Camera-type eye (tissue), 1 donor: Measurements from ENCODE around the gene ZMYND15. TPM values are rescaled to one million over a fixed set of nuclear protein-coding genes. Genes with fewer than 3 reads are reported as not detected.

Source experiments
- total RNA-seq: library from RNA; depleted of rRNA; stranded (reverse); fragments of >200 nt; gene quantifications from one replicate; pipeline ENCODE4 v1.2.3, GENCODE V29; 2014

Gene ZMYND15, protein sequence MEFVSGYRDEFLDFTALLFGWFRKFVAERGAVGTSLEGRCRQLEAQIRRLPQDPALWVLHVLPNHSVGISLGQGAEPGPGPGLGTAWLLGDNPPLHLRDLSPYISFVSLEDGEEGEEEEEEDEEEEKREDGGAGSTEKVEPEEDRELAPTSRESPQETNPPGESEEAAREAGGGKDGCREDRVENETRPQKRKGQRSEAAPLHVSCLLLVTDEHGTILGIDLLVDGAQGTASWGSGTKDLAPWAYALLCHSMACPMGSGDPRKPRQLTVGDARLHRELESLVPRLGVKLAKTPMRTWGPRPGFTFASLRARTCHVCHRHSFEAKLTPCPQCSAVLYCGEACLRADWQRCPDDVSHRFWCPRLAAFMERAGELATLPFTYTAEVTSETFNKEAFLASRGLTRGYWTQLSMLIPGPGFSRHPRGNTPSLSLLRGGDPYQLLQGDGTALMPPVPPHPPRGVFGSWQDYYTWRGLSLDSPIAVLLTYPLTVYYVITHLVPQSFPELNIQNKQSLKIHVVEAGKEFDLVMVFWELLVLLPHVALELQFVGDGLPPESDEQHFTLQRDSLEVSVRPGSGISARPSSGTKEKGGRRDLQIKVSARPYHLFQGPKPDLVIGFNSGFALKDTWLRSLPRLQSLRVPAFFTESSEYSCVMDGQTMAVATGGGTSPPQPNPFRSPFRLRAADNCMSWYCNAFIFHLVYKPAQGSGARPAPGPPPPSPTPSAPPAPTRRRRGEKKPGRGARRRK
- 0.27 TPM for total RNA-seq

DNA sequence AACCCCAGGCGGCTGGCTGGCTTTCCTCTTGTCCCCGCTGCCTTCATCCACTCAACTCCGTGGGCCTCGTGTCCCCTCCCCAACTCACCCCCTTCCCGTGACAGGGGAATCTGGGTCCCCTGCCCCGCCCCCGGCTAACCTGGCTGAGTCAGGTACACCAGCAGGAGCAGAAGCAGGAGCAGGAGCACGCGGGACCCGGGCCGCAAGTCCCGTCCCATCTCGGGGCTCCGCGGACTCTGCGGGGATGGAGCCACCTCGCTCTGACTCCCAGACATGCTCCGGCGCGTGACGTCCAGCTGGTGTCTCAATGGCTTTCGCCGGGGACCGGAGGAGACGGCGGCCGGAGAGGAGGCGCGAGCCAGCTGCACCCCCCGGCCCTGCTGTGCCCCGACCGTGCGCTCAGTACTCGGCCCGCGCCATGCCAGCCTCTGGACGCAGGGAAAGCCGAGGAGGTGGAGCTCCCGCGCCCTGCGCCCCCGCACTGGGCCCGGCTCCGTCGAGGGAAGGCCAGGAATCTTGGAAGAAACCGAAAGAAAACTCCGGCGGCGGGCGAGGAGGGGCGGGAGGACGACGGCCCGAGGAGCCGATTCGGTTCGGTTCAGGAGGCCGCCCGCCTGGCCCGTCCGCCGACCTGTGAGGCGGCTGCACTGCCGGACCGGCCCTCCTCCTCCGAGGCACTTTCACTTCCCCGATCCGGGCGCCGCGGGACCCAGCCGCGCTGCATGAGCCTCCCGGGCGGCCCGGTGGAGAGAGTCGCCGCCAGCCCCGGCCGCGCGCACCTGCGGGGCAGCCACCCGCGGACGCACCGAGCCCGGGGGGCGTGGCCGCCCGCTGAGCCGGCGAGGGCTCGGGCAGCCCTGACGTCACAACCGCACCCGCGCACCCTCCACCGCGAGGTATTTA is at the start of gene ZMYND15, which contains the start of gene CXCL16:
ZMYND15 (plus strand) TSS at position 712 of the 903 bp plus-strand sequence. CDS start 716 bp downstream, outside the sequence.
CXCL16 (minus strand) TSS at position 807 of the 903 bp plus-strand sequence; CDS start at position 218, 589 bp downstream.

GRCh38 chr17:4709794-4710692 is 29.6 kb upstream of the ZMYND15 start, which contains the start of gene ARRB2:
Gene ARRB2 (plus strand): TSS chr17:4710632. CDS start chr17:4710722, 90 bp downstream.

DNA sequence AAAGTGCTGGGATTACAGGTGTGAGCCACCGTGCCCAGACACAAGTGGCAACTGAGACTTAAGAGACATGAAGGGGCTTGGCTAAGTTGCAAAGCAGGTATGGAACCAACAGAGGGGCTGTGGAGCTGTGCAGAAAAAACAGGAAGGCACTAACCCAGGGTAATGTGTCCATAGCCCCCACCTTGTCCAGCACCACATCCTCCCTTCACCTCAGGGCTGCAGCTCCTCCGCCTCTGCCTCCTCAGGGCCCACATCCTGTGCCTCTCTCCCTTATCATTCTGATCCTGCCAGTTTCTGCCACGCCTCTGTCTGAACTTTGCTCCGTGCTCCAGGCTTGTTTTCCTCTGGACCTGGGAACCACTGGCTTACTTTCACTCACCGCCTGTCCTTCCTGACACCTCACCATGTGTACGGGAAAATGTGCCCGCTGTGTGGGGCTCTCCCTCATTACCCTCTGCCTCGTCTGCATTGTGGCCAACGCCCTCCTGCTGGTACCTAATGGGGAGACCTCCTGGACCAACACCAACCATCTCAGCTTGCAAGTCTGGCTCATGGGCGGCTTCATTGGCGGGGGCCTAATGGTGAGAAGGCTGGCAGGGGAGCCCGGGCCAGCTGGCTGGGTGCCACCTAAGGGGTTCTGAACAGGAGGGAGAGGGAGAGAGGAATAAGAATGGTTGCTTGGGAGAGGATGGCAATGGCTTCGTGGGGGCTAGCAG is 32.0 kb downstream of the ZMYND15 start, which contains the start of gene TM4SF5:
TM4SF5 (plus strand) TSS at position 368 of the 716 bp plus-strand sequence; CDS start at position 405, 37 bp downstream.

GRCh38 chr17:4786106-4786511 is 46.5 kb downstream of the ZMYND15 start, which contains the start of gene VMO1:
Gene VMO1 (minus strand): TSS chr17:4786364. CDS start chr17:4786352, 12 bp downstream.

DNA sequence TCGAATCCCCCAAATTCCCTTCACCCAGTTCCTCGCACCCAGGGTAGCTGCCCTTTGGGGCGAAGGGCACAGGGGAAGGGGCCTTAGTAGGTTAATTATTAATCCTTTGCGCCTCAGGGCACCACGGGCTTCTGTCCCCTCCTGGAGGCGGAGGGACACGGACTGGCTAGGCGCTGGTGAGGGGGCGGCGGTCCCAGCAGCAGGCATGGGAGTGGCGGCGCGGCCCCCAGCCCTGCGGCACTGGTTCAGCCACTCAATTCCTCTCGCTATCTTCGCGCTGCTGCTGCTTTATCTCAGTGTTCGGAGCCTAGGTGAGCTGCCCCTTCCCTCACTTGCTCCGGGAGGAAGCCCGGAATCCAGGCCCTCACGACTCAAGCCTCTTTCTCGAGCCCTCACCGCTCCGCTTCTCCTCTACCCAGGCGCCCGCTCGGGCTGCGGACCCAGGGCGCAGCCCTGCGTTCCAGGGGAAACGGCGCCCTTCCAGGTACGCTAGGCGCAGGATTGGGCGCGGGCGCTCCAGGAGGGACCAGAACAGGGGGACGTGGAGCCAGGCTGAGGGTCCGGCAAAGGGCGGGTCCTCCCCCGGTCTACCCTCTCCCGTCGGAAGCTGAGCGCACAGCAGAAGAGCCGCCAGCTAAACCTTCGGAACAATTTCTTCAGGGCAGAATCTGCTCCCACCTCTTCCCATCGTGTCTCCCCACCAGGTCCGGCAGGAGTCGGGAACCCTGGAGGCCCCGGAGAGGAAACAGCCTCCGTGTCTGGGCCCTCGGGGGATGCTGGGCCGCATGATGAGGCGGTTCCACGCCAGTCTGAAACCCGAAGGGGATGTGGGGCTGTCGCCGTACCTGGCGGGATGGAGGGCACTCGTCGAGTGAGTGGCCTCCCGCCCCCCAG is 49.4 kb downstream of the ZMYND15 start, which contains the start of gene GLTPD2:
GLTPD2 (plus strand) TSS at position 158 of the 894 bp plus-strand sequence; CDS start at position 206, 48 bp downstream.

Other genes with a start within 250 kb of the ZMYND15 start
- 22.5 TPM for gene SPNS2, start 241.0 kb upstream of the ZMYND15 start, total RNA-seq
- gene MYBBP1A, start 184.4 kb upstream of the ZMYND15 start, total RNA-seq = 34.9 TPM
- gene GGT6, start 179.3 kb upstream of the ZMYND15 start, total RNA-seq = 6.9 TPM
- gene SMTNL2, start 155.3 kb upstream of the ZMYND15 start, total RNA-seq = 17.4 TPM
- 2.9 TPM for gene ALOX15, start 98.2 kb upstream of the ZMYND15 start, total RNA-seq
- 53.7 TPM for gene PELP1, start 35.7 kb upstream of the ZMYND15 start, total RNA-seq
- 18.0 TPM for gene ARRB2, start 29.2 kb upstream of the ZMYND15 start, total RNA-seq
- 14.5 TPM for gene MED11, start 8.4 kb upstream of the ZMYND15 start, total RNA-seq
- 9.7 TPM for gene CXCL16, start 95 bp downstream of the ZMYND15 start, total RNA-seq
- gene TM4SF5, start 32.1 kb downstream of the ZMYND15 start, total RNA-seq = not detected
- 2.3 TPM for gene VMO1, start 46.5 kb downstream of the ZMYND15 start, total RNA-seq
- not detected for gene GLTPD2, start 49.1 kb downstream of the ZMYND15 start, total RNA-seq
- 76.9 TPM for gene PSMB6, start 56.3 kb downstream of the ZMYND15 start, total RNA-seq
- 24.4 TPM for gene PLD2, start 67.3 kb downstream of the ZMYND15 start, total RNA-seq
- gene MINK1, start 93.5 kb downstream of the ZMYND15 start, total RNA-seq = 76.7 TPM
- gene C17orf107, start 159.7 kb downstream of the ZMYND15 start, total RNA-seq = 9.5 TPM
- 0.44 TPM for gene CHRNE, start 163.3 kb downstream of the ZMYND15 start, total RNA-seq
- 0.22 TPM for gene GP1BA, start 192.4 kb downstream of the ZMYND15 start, total RNA-seq
- 51.3 TPM for gene SLC25A11, start 200.2 kb downstream of the ZMYND15 start, total RNA-seq
- 35.5 TPM for gene RNF167, start 200.4 kb downstream of the ZMYND15 start, total RNA-seq
- 177 TPM for gene PFN1, start 208.7 kb downstream of the ZMYND15 start, total RNA-seq
- 174 TPM for gene ENO3, start 211.3 kb downstream of the ZMYND15 start, total RNA-seq
- gene SPAG7, start 228.0 kb downstream of the ZMYND15 start, total RNA-seq = 42.4 TPM
- gene CAMTA2, start 247.8 kb downstream of the ZMYND15 start, total RNA-seq = 13.4 TPM